ENCODE data around the gene ADAMTS5.
A peak's percentile ranks its signal among the peaks of the same experiment; 100 is the strongest.

The ADAMTS5 gene

GRCh38 chr21:26883768-26884167, 83.1 kb downstream of the ADAMTS5 start:
- no peak for DNase-seq

- peak; percentile 22 for DNase-seq
Observed at GRCh38 chr21:26881504-26882228, 85.2 kb downstream of the ADAMTS5 start.

- DNase-seq: no peak
Observed at GRCh38 chr21:26877018-26877417, 89.9 kb downstream of the ADAMTS5 start.

GRCh38 chr21:26874347-26874746, 92.5 kb downstream of the ADAMTS5 start:
- DNase-seq: no peak

Data from SHP77 treated with DMSO at 0.1 percent for 48 hours (cell line).